Ovary (tissue), 3 donors: ENCODE results near the gene HSD11B2.

Experiments
- POLR2A ChIP-seq: fragments of 450-650 bp; IDR thresholded peaks from one replicate; pipeline ENCODE4 v1.6.1; 2017; ENCODE audit warnings: antibody characterized with exemption, mild to moderate bottlenecking, moderate library complexity
- TF ChIP-seq, protein P1 (sequence below), 3 donors: fragments of 450-650 bp in 2 of 3; fragments of 200-600 bp in 1 of 3; IDR thresholded peaks; one replicate each; pipeline versions ENCODE4 v1.5.1 to v1.8.0; 2016 to 2022; ENCODE audit warnings: antibody characterized with exemption in 3 of 3, mild to moderate bottlenecking in 1 of 3
- donor health status: DM: no; HTN: no; CAD: no.

DNA sequence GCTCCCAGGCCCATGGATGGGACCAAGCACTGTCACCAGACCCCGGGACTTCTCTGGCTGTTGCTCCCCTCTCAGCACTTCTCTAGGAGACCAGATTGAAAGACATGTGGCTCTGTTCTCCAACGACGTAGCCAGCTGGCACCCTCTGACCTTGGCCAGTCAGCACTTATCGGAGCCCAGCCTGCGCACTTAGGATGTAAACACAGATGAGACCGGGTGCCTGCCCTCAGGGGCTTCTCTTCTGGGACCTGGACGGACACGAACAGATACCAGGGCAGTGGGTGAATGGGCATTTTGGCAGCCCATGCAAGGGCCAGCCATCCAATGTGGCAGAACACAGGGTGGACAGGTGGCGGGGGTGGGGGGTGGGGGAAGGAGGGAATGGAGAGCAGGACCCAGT is 21.3 kb upstream of the HSD11B2 start:
- TF ChIP-seq POLR2A: no peak
- TF ChIP-seq, protein P1, sequence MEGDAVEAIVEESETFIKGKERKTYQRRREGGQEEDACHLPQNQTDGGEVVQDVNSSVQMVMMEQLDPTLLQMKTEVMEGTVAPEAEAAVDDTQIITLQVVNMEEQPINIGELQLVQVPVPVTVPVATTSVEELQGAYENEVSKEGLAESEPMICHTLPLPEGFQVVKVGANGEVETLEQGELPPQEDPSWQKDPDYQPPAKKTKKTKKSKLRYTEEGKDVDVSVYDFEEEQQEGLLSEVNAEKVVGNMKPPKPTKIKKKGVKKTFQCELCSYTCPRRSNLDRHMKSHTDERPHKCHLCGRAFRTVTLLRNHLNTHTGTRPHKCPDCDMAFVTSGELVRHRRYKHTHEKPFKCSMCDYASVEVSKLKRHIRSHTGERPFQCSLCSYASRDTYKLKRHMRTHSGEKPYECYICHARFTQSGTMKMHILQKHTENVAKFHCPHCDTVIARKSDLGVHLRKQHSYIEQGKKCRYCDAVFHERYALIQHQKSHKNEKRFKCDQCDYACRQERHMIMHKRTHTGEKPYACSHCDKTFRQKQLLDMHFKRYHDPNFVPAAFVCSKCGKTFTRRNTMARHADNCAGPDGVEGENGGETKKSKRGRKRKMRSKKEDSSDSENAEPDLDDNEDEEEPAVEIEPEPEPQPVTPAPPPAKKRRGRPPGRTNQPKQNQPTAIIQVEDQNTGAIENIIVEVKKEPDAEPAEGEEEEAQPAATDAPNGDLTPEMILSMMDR (IDR thresholded peaks at IDR 0.05): no peak
